OCI-LY1 (cell line): ENCODE data around the gene CSMD2.

Experiments used
- H2AFZ ChIP-seq: fragments of 200-600 bp; sonication (generic), shearing (Covaris generic); 2 replicates; pipeline ENCODE4 v1.6.0; 2014; ENCODE audit warnings: antibody characterized with exemption, mild to moderate bottlenecking, low read length
- H3F3A ChIP-seq: fragments of 200-600 bp; sonication (generic), shearing (Covaris generic); 2 replicates; pipeline ENCODE4 v1.6.0; 2014; ENCODE audit warnings: mild to moderate bottlenecking, antibody characterized with exemption, low read length, moderate library complexity; ENCODE audit not compliant: insufficient read depth
- H3K27ac ChIP-seq: fragments of 200-600 bp; sonication (generic); 2 replicates; pipeline ENCODE4 v1.5.1; 2014; ENCODE audit warnings: low read length, mixed run types, mild to moderate bottlenecking, low read depth; ENCODE audit not compliant: poor library complexity, severe bottlenecking
- H3K27me3 ChIP-seq: fragments of 200-600 bp; sonication (generic); 2 replicates; pipeline ENCODE4 v1.6.0; 2014; ENCODE audit warnings: antibody characterized with exemption, mild to moderate bottlenecking, low read length, moderate library complexity; ENCODE audit not compliant: insufficient read depth
- H3K36me3 ChIP-seq: fragments of 200-600 bp; sonication (generic); 2 replicates; pipeline ENCODE4 v1.6.1; 2014; ENCODE audit warnings: mild to moderate bottlenecking, antibody characterized with exemption, low read length, moderate library complexity, mixed read lengths; ENCODE audit not compliant: insufficient read depth
- H3K4me1 ChIP-seq: fragments of 200-600 bp; sonication (generic); 2 replicates; pipeline ENCODE4 v1.5.1; 2014; ENCODE audit warnings: mild to moderate bottlenecking, low read length, moderate library complexity; ENCODE audit not compliant: insufficient read depth, severe bottlenecking
- H3K4me2 ChIP-seq: fragments of 200-600 bp; sonication (generic), shearing (Covaris generic); 2 replicates; pipeline ENCODE4 v1.6.1; 2014; ENCODE audit warnings: low read length
- H3K4me3 ChIP-seq: fragments of 200-600 bp; sonication (generic); 2 replicates; pipeline ENCODE4 v1.5.1; 2014; ENCODE audit warnings: low read length, low read depth, mild to moderate bottlenecking, mixed read lengths; ENCODE audit not compliant: poor library complexity, severe bottlenecking
- H3K79me2 ChIP-seq: fragments of 200-600 bp; shearing (Covaris generic); 2 replicates; pipeline ENCODE4 v1.6.1; 2016; ENCODE audit warnings: mixed run types, low read length, mixed read lengths; ENCODE audit not compliant: insufficient read depth
- H3K9ac ChIP-seq: fragments of 200-600 bp; sonication (generic), shearing (Covaris generic); 2 replicates; pipeline ENCODE4 v1.6.1; 2014; ENCODE audit warnings: mild to moderate bottlenecking, low read length, mixed read lengths
- H3K9me2 ChIP-seq: fragments of 200-600 bp; sonication (generic), shearing (Covaris generic); 2 replicates; pipeline ENCODE4 v1.6.1; 2014; ENCODE audit warnings: low read depth, mild to moderate bottlenecking, low read length, mixed read lengths
- H3K9me3 ChIP-seq: fragments of 200-600 bp; shearing (Covaris generic); 2 replicates; pipeline ENCODE4 v1.6.1; 2014; ENCODE audit warnings: low read length, mixed read lengths
- H4K20me1 ChIP-seq: fragments of 200-600 bp; sonication (generic), shearing (Covaris generic); 2 replicates; pipeline ENCODE4 v1.6.0; 2016; ENCODE audit warnings: mild to moderate bottlenecking, low read length; ENCODE audit not compliant: insufficient read depth
- EZH2 ChIP-seq: fragments of 200-600 bp; sonication (generic), shearing (Covaris generic); IDR thresholded peaks from 2 replicates; pipeline ENCODE4 v1.8.0; 2017; ENCODE audit warnings: borderline replicate concordance, mixed run types, mild to moderate bottlenecking, antibody characterized with exemption, low read length, moderate library complexity, mixed read lengths
- TF ChIP-seq, protein P1 (sequence below): fragments of 200-600 bp; sonication (generic), shearing (Covaris generic); IDR thresholded peaks from 2 replicates; pipeline ENCODE4 v1.5.1; 2017; ENCODE audit warnings: mild to moderate bottlenecking, antibody characterized with exemption, low read length, moderate library complexity, mixed read lengths

Gene CSMD2

DNA sequence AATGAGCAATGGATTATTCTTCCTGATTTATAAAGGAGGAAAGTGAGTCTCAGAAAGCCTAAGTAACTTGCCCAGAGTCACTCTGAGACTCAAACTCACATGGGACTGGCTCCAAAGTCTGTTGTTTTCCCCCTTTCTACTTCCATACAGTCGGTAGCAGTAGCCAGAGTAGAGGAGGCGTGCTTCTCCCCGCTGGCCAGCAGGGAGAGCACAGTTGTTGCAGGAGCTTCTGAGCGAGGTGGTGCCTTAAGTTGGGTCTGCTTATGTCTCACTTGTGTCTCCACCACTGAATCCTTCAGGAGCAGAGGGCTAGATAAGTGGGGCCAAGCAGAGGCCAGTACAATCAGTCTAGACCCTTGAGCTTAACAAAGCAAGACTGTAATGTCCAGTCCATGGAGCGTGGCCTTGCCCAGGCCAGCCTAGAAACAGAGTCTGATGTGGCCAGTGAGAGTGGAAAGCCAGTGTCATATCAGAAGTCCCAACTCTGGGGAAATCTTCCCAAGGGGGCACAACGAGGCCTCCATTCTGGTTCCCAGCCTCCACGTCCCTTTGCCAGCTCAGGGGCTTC, 510.7 kb downstream of the CSMD2 start:
- no peak for TF ChIP-seq EZH2
- TF ChIP-seq, protein P1, sequence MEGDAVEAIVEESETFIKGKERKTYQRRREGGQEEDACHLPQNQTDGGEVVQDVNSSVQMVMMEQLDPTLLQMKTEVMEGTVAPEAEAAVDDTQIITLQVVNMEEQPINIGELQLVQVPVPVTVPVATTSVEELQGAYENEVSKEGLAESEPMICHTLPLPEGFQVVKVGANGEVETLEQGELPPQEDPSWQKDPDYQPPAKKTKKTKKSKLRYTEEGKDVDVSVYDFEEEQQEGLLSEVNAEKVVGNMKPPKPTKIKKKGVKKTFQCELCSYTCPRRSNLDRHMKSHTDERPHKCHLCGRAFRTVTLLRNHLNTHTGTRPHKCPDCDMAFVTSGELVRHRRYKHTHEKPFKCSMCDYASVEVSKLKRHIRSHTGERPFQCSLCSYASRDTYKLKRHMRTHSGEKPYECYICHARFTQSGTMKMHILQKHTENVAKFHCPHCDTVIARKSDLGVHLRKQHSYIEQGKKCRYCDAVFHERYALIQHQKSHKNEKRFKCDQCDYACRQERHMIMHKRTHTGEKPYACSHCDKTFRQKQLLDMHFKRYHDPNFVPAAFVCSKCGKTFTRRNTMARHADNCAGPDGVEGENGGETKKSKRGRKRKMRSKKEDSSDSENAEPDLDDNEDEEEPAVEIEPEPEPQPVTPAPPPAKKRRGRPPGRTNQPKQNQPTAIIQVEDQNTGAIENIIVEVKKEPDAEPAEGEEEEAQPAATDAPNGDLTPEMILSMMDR, result no peak; the same call in 1 of the 2 replicates
- H3K36me3 ChIP-seq, result no peaks in the 10 kb centered on the region
- no peaks in the 10 kb centered on the region for H3K79me2 ChIP-seq
- H2AFZ ChIP-seq, result no peak overlapping the region
- H3K4me1 ChIP-seq, result no peaks in the 10 kb centered on the region
- no peak overlapping the region for H3K9ac ChIP-seq
- no peak overlapping the region for H3K27ac ChIP-seq
- H3K9me2 ChIP-seq, result no peaks in the 10 kb centered on the region
- no peak overlapping the region for H3K4me2 ChIP-seq
- no peak overlapping the region for H3K4me3 ChIP-seq
- H4K20me1 ChIP-seq, result no peaks in the 10 kb centered on the region
- H3K9me3 ChIP-seq, result no peaks in the 10 kb centered on the region
- H3K27me3 ChIP-seq, result no peaks in the 10 kb centered on the region
- H3F3A ChIP-seq, result no peaks in the 10 kb centered on the region

DNA sequence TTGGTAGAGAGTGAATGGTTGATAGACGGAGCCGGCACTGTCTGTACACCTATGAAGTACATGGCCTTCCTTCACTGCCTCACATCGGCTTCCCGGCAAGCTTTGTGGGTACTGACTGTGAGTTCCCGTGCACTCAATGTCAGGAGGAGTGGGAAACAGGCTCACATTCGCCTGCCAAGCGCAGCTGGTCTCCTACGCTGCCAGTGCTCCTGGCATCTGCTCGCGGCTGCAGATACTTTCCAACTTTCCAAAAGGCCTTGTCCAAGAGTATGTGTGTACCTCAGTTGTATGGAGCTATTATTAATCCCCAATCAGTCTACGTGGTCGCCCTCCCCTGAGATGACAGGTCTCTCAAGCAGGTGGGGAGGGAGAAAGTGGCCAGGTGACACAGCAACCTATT, 511.8 kb downstream of the CSMD2 start:
- H3F3A ChIP-seq, result no peaks in the 10 kb centered on the region
- H3K36me3 ChIP-seq, result no peaks in the 10 kb centered on the region
- no peak overlapping the region for H2AFZ ChIP-seq
- H3K27ac ChIP-seq, result no peak overlapping the region
- H3K27me3 ChIP-seq, result no peaks in the 10 kb centered on the region
- H3K9me3 ChIP-seq, result no peaks in the 10 kb centered on the region
- no peak overlapping the region for H3K9ac ChIP-seq
- TF ChIP-seq, protein P1, result no peak
- TF ChIP-seq EZH2, result no peak
- H3K79me2 ChIP-seq, result no peaks in the 10 kb centered on the region
- no peak overlapping the region for H3K4me2 ChIP-seq
- H3K4me3 ChIP-seq, result no peak overlapping the region
- H4K20me1 ChIP-seq, result no peaks in the 10 kb centered on the region
- no peaks in the 10 kb centered on the region for H3K4me1 ChIP-seq
- H3K9me2 ChIP-seq, result no peaks in the 10 kb centered on the region

DNA sequence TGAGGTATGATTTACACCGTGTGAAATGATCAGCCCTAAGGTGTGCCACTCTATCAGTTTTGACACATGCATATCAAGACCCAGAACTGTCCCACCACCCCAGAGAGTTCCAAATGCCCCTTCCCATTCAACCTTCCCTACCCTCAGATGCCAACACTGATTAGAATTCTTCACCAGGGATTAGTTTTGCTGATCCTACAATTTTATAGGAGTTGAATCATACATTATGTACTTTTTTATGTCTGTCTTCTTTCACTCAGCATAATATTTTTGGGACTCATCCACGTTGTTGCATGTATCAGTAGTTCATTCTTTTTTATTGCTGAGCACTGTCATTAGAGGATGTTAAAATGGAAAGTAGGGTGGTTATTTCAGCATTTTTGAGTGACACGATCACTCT, 514.3 kb downstream of the CSMD2 start:
- Histone ChIP-seq H3K9me3 (no peaks in the 10 kb centered on the region), H3K27me3 (peaks cover 3% of the 10 kb centered on the region; the same call in 1 of the 2 replicates), H3K36me3 (no peaks in the 10 kb centered on the region), H3K79me2 (no peaks in the 10 kb centered on the region), H3K9ac (no peak overlapping the region), H3K4me2 (no peak overlapping the region), H3F3A (no peaks in the 10 kb centered on the region), H3K9me2 (no peaks in the 10 kb centered on the region), H3K27ac (no peak overlapping the region), H4K20me1 (no peaks in the 10 kb centered on the region), H2AFZ (no peak overlapping the region), H3K4me3 (no peak overlapping the region), H3K4me1 (no peaks in the 10 kb centered on the region)
- TF ChIP-seq, protein P1, result no peak
- no peak for TF ChIP-seq EZH2
